AG10803 (cell line): ENCODE data around the gene TECPR2.
"Not testable (repeated sequence)": the region's sequence is repeated elsewhere in the genome, so short reads cannot be mapped to it uniquely, and the experiment has no call there.

Experiments used
- DNase-seq: peaks from one replicate; pipeline ENCODE4 v3.0.0; 2010; ENCODE audit warnings: low read depth
- H3K4me3 ChIP-seq: 2 replicates; pipeline ENCODE4 v1.5.1; 2011; ENCODE audit warnings: mild to moderate bottlenecking, low read length, control low read depth
- CTCF ChIP-seq: conservative IDR thresholded peaks from 2 replicates; pipeline ENCODE4 v1.5.1; 2011; ENCODE audit warnings: mild to moderate bottlenecking, low read length, control low read depth, inconsistent platforms

Gene TECPR2

GRCh38 chr14:102541771-102542170 is 179.0 kb downstream of the TECPR2 start:
- H3K4me3 ChIP-seq: no peak overlapping the region
- DNase-seq: no peak
- no peak for TF ChIP-seq CTCF

GRCh38 chr14:102544046-102544746 is 181.5 kb downstream of the TECPR2 start:
- TF ChIP-seq CTCF: no peak
- no peak overlapping the region for H3K4me3 ChIP-seq
- DNase-seq: no peak

- TF ChIP-seq CTCF: no peak
- DNase-seq: no peak
- no peak overlapping the region for H3K4me3 ChIP-seq
These were observed 182.2 kb downstream of the TECPR2 start for GRCh38 chr14:102544747-102545460.

GRCh38 chr14:102545461-102546265 is 182.9 kb downstream of the TECPR2 start:
- peak overlapping the region; percentile 9; the same call in 1 of the 2 replicates for H3K4me3 ChIP-seq
- peak; percentile 21 for TF ChIP-seq CTCF
- DNase-seq: peak; percentile 74

GRCh38 chr14:102548616-102549240 is 186.0 kb downstream of the TECPR2 start:
- no peak for TF ChIP-seq CTCF
- H3K4me3 ChIP-seq: no peak overlapping the region
- no peak for DNase-seq

- not testable (repeated sequence) for H3K4me3 ChIP-seq, DNase-seq
These were observed 188.2 kb downstream of the TECPR2 start for GRCh38 chr14:102550927-102551401.
